GM18870 (cell line): Measurements from ENCODE around the gene SMIM13.

Experiments
- ATAC-seq: cut with Tn5 transposase; IDR thresholded peaks from one replicate; pipeline ENCODE4 v1.9.1; 2021; ENCODE audit warnings: moderate library complexity; ENCODE audit not compliant: unreplicated experiment

Gene SMIM13

DNA sequence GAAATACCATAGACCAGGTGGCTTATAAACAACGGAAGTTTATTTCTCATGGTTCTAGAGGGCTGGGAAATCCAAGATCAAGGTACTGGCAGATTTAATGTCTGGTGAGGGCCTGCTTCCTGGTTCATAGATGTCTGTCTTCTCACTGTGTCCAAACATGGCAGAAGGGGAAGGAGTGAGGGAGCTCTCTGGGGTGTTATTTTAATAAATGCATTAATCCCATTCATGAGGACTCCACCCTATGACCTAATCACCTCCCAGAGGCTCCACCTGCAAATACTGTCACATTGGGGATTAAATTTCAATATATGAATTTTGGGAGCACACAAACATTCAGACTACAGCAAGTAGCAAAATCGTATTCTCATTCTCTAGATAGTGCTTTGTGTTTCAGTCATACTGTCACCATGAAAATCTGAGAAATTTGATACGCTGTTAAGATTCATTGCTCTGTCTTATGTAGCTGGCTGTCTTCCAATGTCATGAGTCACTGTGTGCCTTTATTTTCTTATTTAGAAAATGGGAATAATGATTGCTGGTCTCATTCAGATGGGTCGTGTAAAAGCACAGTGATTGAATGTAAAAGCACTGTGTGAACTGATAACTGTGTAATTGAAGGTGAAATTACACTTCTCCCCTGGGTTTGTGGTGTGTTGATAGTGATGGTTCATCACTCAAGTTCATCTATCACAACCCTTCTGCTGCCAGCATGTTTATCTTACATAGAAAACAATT is 26.8 kb downstream of the SMIM13 start:
- no peak for ATAC-seq

DNA sequence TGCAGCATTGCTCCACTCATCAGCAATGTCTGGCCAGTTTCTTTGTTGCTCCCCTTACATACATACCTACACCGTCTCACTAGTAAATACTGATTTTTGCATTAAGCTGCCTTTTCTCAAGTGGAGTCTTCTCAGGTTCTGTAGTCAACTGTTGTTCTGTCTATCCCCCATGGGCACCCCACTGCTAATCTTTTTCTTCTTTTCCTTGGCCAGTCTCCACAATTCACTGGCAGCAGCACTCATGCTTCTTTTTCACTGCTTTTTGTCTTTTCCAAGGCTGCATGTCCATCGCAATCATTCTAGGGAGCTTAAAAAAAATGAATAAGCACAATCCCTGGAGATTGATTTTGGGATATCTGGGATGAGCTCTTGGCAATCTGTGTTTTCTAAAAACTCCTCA is 28.2 kb downstream of the SMIM13 start:
- no peak for ATAC-seq

DNA sequence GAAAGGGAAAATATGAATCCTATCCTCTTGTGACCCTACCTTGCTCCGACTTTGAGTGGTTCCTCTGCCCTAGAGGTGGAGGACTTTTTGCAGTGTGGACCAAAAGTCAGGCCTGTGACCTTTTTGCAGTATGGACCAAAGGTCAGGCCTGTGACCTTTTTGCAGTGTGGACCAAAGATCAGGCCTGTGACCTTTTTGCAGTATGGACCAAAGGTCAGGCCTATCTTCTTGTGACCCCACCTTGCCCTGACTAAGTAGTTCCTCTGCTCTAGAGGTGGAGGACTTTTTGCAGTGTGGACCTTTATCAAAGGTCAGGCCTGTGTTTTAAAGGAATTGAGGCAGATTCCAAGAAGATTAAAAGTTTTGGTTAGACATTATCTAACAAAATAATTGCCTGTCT is 28.7 kb downstream of the SMIM13 start:
- ATAC-seq = no peak

DNA sequence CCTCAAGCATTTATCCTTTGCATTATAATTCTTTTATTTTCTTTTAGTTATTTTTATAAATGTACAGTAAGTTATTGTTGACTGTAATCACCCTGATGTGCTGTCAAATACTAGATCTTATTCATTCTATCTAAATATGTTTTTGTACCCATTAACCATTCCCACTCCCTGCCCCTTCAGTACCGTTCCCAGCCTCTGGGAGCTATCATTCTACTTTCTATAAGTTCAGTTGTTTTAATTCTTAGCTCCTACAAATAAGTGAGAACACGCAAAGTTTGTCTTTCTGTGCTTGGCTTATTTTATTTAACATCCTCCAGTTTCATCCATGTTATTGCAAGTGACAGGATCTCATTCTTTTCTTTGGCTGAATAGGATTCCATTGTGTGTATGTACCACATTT is 30.3 kb downstream of the SMIM13 start:
- ATAC-seq = no peak

DNA sequence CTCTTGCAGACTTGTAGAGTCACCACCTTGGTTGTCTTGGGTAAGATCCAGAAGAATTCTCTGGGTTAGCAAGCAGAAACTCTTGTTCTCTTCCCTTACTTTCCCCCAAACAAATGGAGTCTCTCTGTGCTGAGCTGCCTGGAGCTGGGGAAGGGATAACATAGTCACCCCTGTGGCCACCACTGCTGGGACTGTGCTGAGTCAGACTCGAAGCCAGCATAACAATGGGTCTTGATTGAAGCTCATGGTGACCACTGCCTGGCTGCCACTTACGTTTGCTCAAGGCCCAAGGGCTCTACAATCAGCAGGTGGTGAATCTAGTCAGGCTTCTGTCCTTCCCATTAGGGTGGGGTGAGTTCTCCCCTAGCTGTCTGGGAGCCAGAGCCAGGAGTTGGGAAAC is 33.2 kb downstream of the SMIM13 start:
- ATAC-seq = no peak

DNA sequence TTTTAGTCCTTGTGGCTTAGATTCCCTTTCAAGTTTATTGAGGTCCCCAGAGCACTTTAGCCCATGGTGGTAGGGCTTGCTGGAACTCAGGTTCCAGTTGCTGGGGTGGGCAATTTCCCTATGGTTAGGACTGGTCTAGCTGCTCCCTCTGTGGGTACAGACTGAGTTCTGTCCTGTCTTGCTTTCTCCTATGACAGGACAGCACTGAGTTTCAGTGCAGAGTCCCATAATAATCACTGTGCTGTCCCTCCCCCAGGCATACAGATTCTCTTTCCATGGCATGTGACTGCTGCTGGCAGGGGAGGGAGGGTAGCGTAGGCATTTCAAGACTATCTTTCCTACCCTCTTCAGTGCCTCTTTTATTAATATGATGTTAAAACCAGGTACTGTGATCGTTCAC is 35.0 kb downstream of the SMIM13 start:
- no peak for ATAC-seq

DNA sequence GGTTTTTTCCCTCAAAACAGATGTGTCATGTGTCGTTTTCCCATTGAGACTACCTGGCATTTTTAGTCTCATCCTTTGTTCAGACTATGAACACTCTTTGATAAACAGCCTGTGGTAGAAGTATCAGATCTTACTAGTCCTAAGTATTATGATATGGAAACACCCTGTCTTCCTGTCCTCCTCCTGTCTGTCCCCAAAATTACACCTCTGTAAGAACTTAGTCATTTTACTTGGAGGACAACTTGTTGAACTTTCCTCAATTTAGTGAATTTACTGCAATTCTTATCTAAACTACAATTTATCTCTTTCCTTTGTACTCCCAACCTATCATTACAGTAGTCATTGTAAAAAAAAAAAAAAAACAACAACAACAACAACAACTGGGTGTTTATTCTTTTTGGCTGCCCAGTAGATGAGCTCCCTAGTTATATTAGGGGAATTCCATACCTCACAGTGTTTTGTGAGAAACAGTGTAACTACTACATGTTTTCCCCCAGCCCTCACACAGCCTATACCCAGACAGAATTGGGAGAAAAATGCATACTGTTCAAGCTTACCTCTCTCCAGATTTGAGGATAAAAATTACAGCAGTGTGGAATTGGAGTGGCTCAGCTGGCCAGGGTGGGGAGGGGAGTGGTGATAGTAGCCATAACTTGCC is 36.4 kb downstream of the SMIM13 start:
- ATAC-seq = no peak

DNA sequence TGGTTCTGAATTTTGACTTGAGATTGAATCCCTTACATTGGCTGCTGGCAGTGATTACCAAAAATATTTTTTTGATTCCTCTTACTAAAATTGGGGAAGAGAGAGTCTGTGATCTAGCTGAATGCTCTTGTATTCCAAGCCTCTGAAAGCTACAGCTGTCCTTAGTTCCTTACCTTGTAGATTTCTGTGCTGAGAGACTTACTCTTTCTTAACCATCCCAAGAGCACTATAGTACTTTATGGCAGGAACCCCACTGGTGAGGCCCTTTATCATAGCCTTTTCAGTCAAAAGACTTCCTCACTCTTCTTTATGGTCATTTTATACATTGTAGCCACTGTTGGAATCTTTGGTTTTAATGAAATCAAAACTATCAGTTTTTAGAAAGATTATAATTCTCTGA is 37.0 kb downstream of the SMIM13 start:
- ATAC-seq = no peak

DNA sequence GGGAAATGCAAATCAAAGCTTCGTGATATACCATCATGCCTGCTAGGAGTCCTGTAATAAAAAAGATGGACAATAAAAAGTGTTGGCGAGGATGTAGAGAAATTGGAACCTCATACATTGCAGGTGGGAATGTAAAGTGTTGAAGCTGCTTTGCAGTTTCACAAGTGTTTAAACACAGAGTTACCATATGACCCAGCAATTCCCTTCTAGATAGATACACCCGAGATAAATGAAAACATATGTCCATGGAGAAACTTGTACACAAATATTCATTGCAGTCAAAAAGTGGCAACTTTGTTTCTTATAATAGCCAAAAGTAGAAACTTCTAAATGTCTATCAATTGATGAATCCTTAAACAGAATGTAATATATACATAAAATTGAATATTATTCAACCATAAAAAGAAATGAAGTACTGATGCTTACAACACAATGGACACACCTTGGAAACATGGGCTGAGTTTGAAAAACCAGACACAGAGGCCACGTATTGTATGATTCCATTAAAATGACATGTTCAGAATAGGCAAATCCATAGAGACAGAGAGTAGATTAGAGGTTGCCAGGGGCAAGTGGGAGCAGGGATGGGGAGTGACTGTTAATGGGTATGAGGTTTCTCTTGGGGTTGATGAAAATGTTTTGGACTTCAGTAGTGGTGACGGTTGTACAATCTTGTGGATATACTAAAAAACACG is 38.7 kb downstream of the SMIM13 start:
- no peak for ATAC-seq

DNA sequence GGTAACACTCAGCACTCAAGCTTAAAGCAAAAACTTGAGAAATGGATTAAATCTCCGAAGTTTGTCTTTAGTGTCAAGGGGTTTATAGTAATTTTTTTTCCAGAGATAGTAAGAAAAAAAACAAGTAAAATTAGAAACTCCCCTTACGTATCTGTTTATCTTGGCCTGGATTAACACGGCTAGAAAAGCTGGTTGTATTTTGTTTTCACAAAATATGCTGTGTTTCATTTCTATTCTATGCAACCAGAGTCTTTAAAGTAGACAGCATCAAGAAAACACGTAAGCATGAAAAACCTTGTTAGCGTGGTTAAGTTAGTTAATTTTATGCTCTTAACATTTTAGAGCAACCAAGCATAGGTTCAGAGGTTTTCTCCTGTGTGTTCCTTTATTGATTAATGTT is 39.6 kb downstream of the SMIM13 start:
- no peak for ATAC-seq

DNA sequence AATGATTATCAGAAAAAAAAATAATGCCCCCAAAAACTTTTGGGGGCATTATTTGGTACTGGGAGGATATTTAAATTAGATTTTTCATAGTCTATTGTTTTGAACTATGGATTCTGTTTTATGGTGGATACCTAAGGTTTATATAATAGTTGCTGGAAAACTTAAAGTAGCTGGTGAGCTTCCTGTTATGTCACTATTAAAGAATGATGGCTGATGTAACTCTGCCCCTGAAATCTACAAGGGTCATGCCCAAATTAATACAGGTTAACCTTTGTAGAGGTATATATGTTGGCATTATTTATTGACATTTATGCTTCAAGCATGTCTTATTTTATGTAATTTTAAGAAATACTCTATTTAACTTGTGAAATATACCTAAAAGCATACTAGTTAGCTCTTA is 43.2 kb downstream of the SMIM13 start:
- ATAC-seq = no peak

DNA sequence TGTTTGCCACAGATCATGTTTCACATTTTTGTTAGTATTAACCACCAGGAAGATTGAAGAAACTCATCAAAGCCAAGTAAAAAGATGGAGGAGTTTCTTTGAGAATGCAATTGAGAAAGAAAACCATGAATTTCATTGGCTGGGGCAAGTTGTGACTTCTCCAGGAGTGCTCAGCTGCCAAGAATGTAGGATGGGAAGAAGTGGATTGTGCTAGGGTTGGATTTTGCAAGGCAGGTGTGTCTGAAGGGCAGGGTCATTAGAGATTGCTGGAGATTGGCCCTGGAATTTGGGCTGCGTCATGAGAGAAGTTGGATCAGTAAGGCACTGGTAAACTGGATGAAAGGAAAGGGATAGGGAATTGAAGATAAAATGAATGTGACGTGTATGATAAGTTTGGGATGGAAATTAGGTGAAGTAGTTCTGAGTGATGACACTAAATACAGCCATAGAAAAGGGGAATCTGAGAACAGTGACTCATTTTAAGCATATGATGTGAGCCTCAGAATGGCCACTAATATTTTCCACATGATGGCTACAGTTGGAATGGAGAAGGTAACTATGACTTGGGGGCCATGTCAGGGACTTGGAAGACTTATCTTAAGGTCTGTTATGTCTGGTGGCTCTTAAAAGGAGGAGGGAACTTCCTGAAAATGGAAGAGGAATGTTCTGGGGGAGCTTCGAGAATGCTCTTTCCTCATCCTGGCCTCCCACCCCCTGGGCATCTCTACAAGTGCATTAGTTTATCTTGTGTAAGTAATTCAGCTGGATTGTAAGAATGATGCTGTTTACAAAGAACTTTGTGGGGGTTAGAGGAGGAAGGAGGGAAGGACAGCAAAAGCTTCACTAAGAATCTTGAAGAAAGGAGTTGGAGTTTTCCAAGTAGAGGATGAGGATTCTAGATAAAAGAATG is 45.7 kb downstream of the SMIM13 start:
- ATAC-seq = no peak

DNA sequence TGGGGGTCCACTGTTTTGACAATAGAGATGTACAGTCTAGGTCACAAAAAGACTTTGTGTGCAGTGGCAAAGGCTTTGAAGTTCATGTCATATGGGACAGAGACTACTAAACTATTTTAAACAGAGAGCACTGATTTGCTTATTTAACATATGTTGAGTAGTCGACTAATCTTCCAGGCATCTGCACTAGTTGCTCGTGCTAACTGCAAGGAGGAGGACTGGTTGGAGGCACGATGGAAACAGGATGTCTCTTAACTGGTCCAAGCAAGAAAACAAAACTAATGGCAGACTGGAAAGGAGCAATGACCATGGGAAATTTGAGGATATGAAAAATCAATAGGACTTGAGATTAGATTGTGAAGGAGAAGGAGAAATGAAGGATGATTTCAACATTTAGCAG is 46.4 kb downstream of the SMIM13 start:
- no peak for ATAC-seq

DNA sequence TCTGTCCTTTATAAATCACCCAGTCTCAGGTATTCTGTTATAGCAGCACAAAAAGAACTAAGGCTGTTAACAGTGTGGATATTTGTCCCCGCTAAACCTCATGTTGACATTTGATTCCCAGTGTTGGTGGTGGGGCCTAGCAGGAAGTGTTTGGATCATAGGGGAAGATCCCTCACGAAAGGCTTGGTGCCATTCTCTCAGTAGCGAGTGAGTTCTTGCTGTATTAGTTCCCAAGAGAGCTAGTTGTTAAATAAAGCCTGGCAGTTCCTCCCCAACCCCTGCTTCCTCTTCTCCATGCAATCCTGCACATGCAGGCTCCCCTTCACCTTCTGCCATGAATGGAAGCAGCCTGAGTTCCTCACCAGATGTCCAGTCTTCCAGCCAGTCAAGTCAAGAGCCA is 47.7 kb downstream of the SMIM13 start:
- no peak for ATAC-seq

DNA sequence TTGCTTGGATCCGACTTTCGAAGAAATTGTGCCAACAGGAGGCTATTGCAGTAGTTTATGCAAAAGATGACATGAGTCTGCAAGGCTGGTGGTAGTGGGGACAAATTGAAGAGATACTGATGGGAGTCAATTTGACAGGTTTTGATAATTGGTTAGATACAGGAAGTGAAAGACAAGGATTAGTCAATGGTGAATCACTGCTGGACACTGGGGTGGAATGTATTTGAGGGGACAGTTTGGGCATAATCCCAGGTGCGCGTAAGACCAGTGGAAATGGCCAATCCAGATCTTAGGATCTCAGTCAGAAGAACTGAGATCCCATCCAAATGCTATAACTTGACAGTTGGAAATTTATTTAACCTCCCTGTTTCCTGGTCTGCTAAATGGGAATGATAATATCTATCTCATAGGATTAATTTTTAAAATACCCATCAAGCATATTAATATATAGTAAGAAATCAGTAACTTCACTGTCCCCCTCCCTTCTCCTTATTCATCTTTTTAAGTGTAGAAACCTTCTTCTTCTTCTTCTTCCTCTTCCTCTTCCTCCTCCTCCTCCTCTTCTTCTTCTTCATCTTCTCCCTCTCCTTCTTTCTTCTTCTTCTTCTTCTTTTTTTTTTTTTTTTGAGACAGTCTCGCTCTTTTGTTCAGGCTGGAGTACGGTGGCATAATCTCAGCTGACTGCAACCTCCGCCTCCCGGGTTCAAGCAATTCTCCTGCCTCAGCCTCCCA is 48.8 kb downstream of the SMIM13 start:
- ATAC-seq = no peak

DNA sequence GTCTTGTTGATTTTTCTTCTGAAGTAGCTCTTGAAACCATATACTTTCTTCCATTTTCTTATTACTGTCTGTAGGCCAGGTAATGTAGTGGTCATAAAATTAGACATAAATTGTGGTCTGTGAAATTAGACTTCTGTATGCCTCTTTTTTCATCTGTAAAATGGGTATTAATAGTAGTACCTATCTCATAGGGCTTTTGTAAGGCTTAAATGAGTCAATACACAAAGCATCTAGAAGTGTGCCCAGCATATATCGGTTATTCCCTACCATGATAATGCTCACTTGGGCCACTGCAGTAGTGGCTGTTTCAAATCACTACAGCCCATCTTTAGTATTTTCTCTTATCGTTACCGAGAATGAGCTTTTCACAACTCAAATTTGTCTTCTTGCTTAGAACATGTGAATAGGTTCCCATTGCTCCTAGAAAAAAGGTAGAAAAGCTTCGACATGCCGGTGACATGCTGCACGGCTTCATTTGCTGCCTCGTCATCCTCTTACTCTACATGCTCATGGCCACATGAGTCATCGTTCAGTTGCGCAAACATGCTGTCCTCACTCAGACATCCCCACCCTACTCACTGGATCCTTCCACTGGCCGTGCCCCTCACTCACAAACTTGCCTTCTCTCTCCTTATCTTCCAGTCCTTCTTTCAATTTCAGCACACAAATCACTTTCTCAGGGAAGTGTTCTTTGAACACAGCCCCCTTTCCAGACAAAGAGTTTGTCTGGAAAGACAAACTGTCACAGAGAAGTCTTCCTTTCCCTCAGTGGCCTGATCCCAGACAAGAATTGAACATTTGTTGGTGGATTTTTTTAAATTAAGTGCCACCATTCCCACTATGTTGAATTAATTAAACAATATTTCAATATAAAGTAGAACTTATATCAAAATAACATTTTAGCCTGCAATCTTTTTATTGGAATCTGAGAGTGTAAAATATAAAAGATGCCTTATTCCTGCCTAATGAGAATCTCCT is 50.0 kb downstream of the SMIM13 start:
- ATAC-seq = no peak

DNA sequence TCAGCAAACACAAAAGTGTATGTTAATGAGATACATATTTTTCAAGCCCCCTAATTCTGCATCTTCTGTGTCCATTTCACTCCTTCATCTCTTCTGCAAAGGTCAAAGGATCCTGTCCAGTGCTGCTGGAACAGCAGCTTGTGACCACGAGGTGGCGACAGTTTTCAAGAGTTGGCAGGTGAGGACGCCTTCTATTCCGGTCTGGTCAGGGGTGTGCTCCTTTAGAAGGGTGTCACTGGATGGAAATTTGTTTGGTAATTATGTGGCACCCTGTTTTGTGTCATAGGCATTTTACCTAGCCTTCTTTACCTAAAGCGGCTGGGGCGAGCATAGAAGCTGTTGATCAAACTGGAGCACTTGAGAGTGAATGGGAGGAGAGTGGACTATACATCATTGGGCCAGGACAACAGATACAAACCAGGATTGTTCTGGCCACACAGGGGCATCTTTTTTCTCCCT is 50.8 kb downstream of the SMIM13 start:
- peak; percentile 65 for ATAC-seq

DNA sequence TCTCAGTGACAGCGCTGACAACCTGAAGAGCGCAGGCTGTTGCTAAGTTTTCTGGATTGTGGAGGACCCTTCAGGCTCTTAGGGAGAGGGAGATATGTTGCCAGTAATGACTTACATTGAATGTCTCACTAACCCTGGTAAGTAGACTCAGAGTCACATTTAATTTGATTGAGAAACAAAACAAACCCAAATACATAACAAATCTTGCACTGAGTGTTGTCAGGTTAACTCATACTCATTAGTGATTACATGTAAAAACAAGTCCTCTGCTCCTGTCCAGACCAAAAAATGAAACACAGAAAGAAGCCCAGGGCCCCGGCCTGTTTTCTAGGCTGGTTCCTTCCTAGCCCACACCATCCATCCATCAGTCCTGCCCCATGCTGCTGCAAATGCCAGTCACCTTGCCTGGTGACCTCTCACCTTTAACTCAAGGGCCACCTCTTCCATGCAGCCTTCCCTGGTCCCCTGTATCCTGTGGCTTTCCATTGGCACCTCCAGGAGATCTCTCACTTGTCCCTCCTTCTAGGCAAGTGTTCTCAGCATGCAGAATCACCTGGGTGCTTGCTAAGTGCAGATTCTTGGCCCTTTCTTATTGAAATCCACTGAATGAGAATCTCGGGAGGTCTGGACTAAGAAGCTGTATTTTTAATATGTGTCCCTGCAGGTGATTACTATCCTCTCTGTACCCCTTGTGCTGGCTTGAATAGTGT is 52.6 kb downstream of the SMIM13 start:
- no peak for ATAC-seq

DNA sequence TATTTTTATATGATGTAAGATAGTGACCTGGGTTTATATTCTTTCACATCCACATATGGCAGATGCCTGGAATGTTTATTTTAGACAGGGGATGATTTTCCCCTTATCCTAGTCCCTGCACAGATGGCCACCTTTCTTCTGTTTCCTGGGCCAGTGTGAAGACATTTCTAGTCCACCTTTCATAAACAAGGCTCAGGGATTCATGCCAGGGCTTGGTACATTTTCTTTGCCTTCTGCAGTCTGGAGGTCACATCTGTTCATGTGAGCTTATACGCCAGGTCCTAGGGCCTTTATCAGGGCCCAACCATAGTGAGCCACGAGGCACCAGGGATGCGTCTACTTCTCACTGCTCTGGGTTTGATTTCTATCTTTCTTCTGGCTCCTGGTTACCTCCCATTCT is 55.9 kb downstream of the SMIM13 start:
- ATAC-seq = no peak
